GM10847 (cell line): Measurements from ENCODE around the gene HNRNPU.
A peak's percentile ranks its signal among the peaks of the same experiment; 100 is the strongest.

Experiments used
- POLR2A ChIP-seq: IDR thresholded peaks from 2 replicates; pipeline ENCODE4 v1.6.1; 2011; ENCODE audit not compliant: insufficient read length; ENCODE audit errors: extremely low read depth

Gene HNRNPU

DNA sequence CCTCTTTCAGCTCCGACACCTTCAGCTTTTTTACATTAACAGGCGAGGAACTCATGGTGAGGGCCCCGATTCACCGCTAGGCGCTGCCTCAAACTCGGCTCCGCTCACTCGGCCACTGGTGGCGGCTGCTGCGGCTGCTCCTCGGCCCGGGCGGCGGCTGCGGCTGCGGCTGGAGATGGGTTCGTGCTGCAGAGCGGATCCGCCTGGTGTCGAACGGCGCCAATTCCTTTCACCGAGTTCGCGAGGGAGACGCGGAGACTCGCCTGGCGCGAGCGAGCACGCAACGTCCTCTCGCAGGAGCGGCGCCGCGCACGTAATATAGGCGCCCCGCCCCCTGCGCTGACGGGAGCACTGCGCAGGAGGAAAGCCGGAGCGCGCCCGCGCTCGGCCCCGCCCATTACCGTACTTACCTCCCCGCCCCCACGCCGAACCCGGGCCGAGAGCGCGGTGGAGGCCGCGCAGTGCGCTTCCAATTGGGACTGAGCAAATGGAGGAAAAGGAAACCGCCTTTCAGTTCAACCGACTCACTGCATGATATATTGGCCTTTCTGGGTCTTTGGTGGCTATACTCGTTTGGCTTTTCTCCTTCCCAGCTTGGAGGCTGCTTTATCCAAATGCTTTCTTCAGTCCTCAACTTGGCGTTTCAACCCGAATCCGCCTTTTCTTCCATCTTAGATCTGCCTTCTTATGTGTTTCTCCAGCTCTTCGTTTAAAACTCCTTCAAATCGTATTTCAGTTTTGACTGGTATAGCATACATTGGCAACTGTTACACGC lies at the start of gene HNRNPU:
Gene HNRNPU (minus strand): TSS at position 291 of the 775 bp plus-strand sequence. CDS start 236 bp downstream, at position 55.
- peak; percentile 89 for TF ChIP-seq POLR2A

DNA sequence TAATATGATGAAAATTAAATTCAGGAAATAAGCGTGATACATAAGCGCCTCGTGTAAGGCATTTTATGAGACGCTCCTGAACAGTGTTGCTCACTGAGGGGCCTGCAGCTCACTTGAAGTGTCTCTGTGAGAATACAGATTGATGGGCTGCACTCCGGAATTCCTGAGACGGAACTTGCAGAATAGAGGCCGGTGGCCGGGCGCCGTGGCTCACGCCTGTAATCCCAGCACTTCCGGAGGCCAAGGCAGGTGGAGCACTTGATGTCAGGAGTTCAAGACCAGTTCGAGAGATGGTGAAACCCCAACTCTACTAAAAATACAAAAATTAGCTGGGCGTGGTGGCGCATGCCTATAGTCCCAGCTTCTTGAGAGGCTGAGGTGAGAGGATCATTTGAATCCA lies 49.5 kb upstream of the HNRNPU start:
- no peak for TF ChIP-seq POLR2A

DNA sequence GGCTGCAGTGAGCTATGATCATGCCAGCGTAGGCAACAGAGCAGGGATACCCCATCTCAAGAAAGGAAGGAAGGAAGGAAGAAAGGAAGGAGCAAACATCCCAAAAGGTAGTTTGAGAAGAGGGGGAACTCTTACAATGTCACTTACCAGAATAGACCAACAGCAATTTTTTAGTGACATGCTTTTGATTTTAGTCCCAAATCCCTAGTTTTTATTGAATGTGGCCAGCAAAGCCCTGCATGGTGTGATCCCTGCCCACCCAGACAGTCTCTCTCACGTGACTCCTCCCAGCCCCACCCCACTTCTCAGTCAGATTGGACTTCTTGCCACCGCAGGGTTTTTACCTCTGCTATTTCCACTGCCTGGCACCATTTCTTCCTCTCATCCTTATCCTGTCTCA lies 39.8 kb upstream of the HNRNPU start:
- no peak for TF ChIP-seq POLR2A

DNA sequence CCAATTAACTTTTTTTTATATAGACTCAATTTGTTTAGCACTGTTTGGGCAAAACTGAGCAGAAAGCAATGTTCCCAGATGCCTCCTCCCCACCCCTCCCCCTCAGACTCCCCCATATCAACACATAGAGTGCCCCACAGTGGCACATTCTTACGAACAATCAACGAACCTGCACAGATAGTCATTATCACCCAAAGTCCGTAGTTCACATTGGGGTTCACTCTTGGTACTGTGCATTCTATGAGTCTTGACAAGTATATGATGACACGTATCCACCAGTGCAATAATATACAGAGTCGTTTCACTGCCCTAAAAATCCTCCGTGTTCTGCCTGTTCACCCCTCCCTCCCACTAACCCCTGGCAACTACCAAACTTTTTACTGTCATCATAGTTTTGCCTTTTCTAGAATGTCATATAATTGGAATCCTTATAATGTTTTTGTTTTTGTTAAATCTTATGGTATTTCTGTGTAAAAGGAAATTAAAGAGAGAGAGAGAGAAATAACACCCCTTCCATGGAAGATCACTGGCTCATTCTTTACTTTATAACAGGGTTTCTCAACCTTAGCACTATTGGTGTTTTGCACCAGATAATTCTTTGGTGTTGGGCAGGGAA lies 37.2 kb upstream of the HNRNPU start:
- no peak for TF ChIP-seq POLR2A

DNA sequence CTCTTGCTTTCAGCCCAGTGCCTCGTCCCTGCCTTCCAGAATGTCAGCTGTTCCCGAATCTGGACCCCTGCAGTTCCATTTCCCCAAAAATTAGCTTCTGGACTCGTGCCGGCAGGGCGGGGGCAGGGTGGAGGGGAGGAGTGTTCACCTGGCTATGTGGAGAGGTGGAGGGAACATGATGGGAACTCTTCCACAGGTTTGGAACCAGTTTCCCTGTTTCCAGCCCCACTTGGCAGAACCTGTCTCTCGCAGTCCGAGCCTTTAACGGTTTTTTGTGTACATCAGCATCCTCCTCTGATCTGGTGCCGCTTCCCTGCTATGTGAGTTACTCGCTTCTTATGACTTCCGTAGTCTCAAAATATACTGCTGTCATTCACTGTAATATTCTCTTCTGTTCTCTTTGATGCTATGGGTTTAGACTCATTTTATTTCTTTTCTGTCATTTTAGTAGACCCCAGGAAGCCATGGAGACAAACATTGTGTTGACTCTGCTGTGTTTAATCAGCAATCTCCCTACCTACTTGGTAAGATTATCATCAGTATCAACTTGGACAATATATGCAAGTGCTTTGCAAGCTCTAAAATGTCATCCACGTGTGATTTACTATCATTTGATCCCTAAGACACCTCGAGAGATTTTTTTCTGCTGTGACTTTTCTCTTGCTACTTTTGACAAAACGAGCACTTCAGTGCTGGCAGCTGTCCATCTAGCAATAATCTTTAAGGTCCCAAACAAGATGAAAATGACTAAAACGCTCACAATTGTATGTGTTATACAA lies 33.3 kb upstream of the HNRNPU start:
- no peak for TF ChIP-seq POLR2A

DNA sequence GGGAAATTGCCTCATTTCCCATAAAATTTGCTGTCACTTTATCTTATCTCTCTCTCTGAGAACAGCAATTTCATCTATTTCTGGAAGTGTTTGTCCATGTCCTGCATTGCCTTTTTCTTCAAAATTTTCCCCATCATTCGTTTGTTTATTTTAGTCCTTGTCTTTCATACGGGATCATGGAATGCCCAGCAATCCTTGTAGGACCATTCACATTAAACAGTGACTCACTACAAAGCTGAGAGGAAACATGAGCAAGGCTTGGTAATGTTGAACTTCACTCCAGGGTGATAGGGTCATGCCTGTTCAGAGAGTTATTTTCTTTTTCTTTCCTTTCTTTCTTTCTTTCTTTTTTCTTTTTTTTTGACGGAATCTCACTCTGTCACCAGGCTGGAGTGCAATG lies 32.2 kb upstream of the HNRNPU start:
- TF ChIP-seq POLR2A, result no peak

DNA sequence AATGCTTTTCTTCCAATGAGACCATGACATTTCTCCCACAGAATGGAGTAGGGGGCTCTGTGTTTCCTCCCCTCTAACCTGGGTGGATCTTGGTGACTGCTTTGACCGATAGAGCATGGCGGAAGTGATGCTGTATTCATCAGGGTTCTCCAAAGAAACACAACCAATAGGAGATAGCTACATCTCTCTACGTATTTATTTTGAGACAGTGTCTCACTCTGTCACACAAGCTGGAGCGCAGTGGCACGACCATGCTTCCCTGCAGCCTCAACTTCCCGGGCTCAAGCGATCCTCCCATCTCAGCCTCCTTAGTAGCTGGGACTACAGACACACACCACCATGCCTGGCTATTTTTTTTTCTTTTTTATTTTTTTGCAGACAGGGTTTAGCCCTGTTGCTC lies 29.5 kb upstream of the HNRNPU start:
- TF ChIP-seq POLR2A, result no peak

DNA sequence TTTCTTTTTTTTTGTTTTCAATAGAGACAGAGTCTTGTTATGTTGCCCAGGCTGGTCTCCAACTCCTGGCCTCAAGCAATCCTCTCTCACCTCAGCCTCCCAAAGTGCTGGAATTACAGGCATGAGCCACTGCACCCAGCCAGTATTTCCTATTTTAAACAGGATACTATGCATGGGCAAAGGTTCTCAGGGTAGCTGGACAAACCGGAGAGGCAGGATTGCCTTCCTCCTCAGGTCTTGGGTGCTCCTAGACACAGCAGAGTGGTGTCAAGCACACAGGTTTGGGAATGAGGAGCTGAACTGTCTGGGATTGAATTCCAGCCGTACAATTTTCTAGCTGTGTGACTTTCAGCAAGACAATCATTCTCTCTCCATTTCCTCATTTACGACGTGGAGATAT lies 22.9 kb upstream of the HNRNPU start:
- no peak for TF ChIP-seq POLR2A

DNA sequence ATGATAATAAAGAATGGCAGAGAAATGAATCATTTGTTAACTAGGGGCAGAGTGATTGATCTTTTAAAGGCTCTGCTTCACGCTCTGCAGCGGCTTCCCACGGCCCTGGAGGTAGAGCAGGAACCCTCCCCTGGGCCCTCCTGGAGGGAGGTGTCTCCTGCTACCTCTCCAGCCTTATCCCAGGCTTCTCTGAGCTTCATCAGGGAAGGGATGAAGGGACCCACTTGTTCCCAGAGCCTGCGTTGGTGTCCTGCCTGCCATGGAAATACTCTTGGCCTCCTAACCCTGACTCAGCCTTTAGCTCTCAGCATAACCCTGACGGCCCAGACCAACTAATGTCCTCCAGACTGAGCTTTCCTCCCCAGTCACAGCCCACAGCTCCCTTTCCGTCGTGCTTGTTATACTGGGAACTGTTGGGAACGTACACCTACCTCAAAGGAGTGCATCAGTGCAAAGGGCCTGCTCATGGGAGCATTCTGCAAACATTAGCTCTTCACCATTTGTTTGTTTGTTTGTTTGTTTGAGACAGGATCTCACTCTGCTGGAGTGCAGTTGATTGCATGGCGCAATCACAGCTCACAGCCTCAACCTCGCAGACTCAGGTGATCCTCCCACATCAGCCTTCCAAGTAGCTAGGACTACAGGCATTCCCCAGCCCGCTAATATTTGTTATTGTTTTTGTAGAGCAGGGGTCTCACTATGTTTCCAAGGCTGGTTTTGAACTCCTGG lies 17.4 kb upstream of the HNRNPU start:
- TF ChIP-seq POLR2A, result no peak

DNA sequence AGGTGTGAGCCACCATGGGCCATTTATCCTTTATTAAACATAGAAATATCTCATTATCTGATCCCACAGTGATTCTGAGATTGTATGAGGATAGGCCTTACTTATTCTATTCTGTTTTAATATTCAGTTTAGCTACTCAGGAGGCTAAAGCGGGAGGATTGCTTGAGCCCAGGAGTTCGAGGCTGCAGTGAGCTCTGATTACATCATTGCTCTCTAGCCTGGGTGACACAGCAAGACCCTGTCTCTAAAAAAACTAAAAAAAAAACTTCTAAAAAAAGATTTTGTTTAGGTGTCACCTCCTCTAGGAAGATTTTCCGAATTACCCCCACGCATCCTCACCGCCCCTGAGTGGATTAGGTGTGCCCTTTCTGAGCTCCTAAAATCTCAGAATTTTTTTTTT lies 14.3 kb upstream of the HNRNPU start:
- no peak for TF ChIP-seq POLR2A

DNA sequence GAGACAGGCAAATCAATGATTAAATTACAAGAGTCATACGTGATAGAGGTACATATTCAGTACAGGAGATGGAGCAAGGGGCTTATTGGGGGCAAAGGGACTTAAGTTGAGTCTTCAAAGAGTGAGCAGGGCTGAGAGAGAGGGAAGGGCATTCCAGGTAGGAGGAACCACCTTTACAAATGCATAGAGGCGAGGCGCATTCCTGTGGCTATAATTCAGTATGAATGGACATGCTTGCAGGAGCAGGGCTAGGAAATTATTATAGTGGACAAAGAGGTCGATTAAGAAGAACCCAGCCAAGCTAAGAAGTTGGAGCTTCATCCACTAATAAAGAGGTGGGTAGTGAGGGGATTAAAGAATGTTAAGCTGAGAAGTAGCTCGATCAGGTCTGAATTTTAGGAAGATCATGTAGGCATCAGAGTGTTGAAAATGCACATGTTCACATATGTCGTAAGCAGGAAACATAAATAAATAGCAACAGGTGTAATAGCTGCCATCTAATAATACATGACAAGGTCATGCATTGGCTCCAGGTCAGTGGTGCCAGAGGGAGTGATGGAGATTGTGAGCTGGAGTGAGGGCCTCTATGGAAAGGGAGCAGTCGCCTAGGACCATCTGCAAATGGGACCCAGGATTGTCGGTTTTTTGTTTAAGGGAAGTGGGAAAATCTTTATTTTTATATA lies 12.0 kb upstream of the HNRNPU start:
- no peak for TF ChIP-seq POLR2A

DNA sequence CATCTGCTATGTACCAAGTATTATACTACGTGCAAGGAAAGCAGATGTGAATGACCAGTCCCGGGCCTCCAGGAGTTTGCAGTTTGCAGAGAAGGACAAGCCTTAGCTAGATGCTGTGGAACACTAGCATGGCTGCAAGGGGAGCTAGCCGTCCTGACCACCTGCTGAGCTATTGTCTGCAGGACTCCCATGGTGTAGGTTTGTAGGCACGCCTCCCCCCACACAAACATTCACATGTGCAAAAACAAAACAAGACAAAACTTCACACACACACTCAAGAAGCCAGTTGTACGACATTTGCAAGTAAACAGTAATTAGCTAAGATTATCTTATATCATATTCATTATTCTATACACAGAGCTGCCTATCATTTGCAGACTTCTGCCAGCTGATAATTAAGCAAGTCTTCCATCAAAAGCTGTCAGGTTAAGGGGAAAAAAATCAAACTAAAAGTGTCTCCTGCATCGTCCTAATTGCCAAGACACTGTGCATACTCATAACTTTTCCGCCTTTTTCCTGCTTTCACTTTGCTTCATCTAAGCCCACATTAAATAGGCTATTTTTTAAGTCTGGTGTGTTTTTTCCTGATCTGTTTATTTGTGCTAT lies 10.7 kb upstream of the HNRNPU start:
- TF ChIP-seq POLR2A, result no peak

DNA sequence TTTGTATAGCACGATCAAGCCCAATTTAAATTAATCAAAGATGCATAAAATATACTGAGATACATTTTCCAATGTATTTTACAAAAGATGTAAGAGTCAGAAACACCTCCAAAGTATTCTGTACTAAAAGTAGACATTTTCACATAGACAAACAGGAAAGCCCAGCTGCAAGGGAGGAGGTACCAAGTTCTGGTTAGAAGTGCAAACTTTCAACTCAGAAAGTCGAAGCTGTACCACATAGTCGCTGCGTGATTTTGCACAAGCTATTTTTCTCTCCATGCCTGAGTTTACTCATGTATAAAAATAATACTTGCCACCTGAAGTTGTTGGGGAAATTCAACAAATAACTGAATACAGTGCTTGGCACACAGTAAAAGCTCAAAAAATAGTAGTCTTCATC lies 5.6 kb upstream of the HNRNPU start:
- no peak for TF ChIP-seq POLR2A

DNA sequence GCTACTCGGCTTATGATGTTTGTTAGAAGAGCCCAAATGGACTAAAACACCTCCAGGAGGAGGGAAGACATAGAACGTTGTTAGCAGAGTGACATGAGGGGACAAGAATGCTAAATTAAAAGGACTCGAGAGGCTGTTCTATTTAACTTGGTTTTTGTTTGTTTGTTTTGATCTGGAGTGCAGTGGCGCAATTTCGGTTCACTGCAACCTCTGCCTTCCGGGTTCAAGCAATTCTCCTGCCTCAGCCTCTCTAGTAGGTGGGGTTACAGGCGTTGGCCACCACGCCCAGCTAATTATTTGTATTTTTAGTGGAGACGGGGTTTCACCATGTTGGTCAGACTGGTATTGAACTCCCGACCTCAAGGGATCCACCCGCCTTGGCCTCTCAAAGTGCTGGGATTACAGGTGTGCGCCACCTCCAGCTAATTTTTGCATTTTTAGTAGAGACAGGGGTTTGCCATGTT lies 5.1 kb upstream of the HNRNPU start:
- TF ChIP-seq POLR2A, result no peak
